CD14-positive monocyte (primary cell): ENCODE measurements around the gene USP34. TPM values are rescaled to one million over a fixed set of nuclear protein-coding genes. Genes with fewer than 3 reads are reported as not detected.

ENCODE experiments used
- DNase-seq, 3 donors: peaks; one replicate each; pipeline ENCODE4 v3.0.0-alpha.2; 2011 to 2022
- H2AFZ ChIP-seq: 2 replicates; pipeline ENCODE4 v1.6.0; 2012; ENCODE audit warnings: mild to moderate bottlenecking, low read depth, low read length, inconsistent platforms; ENCODE audit not compliant: insufficient read depth, poor library complexity, severe bottlenecking
- H3K27ac ChIP-seq, 2 donors: 1 replicate in 1 of 2; 2 replicates in 1 of 2; pipeline ENCODE4 v1.5.1; 2012 to 2013; ENCODE audit warnings: low read length in 2 of 2, control low read depth in 1 of 2, inconsistent platforms in 1 of 2, low read depth in 1 of 2, mild to moderate bottlenecking in 1 of 2
- H3K27me3 ChIP-seq, 2 donors: one replicate each; pipeline versions ENCODE4 v1.6.0 to v1.6.1; 2011 to 2013; ENCODE audit warnings: low read length in 2 of 2; ENCODE audit not compliant: control insufficient read depth in 2 of 2, insufficient read depth in 2 of 2
- H3K36me3 ChIP-seq, 2 donors: replicated peaks in 1 of 2; 1 replicate in 1 of 2; 2 replicates in 1 of 2; pipeline versions ENCODE4 v1.5.1 to v1.6.1; 2012 to 2013; ENCODE audit warnings: low read length in 2 of 2, control low read depth in 1 of 2, inconsistent platforms in 1 of 2, mild to moderate bottlenecking in 1 of 2; ENCODE audit not compliant: insufficient read depth in 2 of 2, control insufficient read depth in 1 of 2
- H3K4me1 ChIP-seq, 2 donors: 1 replicate in 1 of 2; 2 replicates in 1 of 2; pipeline versions ENCODE4 v1.5.1 to v1.6.1; 2012 to 2013; ENCODE audit warnings: low read length in 2 of 2, control low read depth in 1 of 2, inconsistent platforms in 1 of 2, mild to moderate bottlenecking in 1 of 2, moderate library complexity in 1 of 2; ENCODE audit not compliant: insufficient read depth in 2 of 2, control insufficient read depth in 1 of 2
- H3K4me2 ChIP-seq: replicated peaks from 2 replicates; pipeline ENCODE3; 2012; ENCODE audit warnings: low read length, moderate library complexity, mild to moderate bottlenecking; ENCODE audit not compliant: poor library complexity, severe bottlenecking; ENCODE audit errors: extremely low read depth
- H3K4me3 ChIP-seq, 3 experiments: fragments of 200-600 bp in 1 of 3; sonication (generic) in 1 of 3; replicated peaks in 1 of 3; 1 replicate in 2 of 3; 2 replicates in 1 of 3; pipeline ENCODE4 v1.5.1; 2011 to 2013; ENCODE audit warnings: low read length in 3 of 3, mild to moderate bottlenecking in 3 of 3, control low read depth in 2 of 3, low read depth in 2 of 3, inconsistent platforms in 1 of 3, moderate library complexity in 1 of 3
- H3K79me2 ChIP-seq: 2 replicates; pipeline ENCODE4 v1.6.0; 2012; ENCODE audit warnings: mild to moderate bottlenecking, control low read depth, inconsistent platforms, low read length, moderate library complexity; ENCODE audit not compliant: insufficient read depth
- H3K9ac ChIP-seq: 2 replicates; pipeline ENCODE4 v1.6.0; 2017; ENCODE audit warnings: low read length, mild to moderate bottlenecking; ENCODE audit not compliant: insufficient read depth, poor library complexity, severe bottlenecking
- H3K9me3 ChIP-seq, 2 donors: replicated peaks in 1 of 2; 1 replicate in 1 of 2; 2 replicates in 1 of 2; pipeline versions ENCODE4 v1.5.1 to v1.6.1; 2012 to 2013; ENCODE audit warnings: low read length in 2 of 2, control low read depth in 1 of 2; ENCODE audit not compliant: control insufficient read depth in 1 of 2, insufficient read depth in 1 of 2
- H4K20me1 ChIP-seq: 2 replicates; pipeline ENCODE4 v1.6.0; 2012; ENCODE audit warnings: mild to moderate bottlenecking, low read length, control low read depth, moderate library complexity; ENCODE audit not compliant: insufficient read depth
- H3K27ac Mint-ChIP-seq, 7 donors: one replicate each; pipeline ENCODE4 v1.8.0; 2020; ENCODE audit warnings: mild to moderate bottlenecking in 7 of 7, mixed read lengths in 7 of 7, moderate library complexity in 6 of 7, inconsistent platforms in 2 of 7
- H3K27me3 Mint-ChIP-seq, 3 donors: one replicate each; pipeline ENCODE4 v1.8.0; 2021 to 2022; ENCODE audit warnings: low read depth in 3 of 3, mild to moderate bottlenecking in 3 of 3, mixed read lengths in 3 of 3, moderate library complexity in 3 of 3, inconsistent platforms in 1 of 3
- H3K36me3 Mint-ChIP-seq, 2 donors: one replicate each; pipeline ENCODE4 v1.8.0; 2020; ENCODE audit warnings: mixed read lengths in 2 of 2, inconsistent platforms in 1 of 2, mild to moderate bottlenecking in 1 of 2
- H3K4me1 Mint-ChIP-seq: one replicate; pipeline ENCODE4 v1.8.0; 2020; ENCODE audit warnings: mild to moderate bottlenecking, mixed read lengths
- H3K4me3 Mint-ChIP-seq, 2 donors: one replicate each; pipeline ENCODE4 v1.8.0; 2020; ENCODE audit warnings: mild to moderate bottlenecking in 2 of 2, mixed read lengths in 2 of 2, moderate library complexity in 1 of 2
- H3K9me3 Mint-ChIP-seq, 7 donors: one replicate each; pipeline ENCODE4 v1.8.0; 2020 to 2022; ENCODE audit warnings: mixed read lengths in 7 of 7, mild to moderate bottlenecking in 6 of 7, moderate library complexity in 6 of 7, inconsistent platforms in 2 of 7
- CTCF ChIP-seq: fragments of 200-600 bp; IDR thresholded peaks from one replicate; pipeline ENCODE4 v1.8.0; 2022; ENCODE audit warnings: antibody characterized with exemption, mild to moderate bottlenecking
- WGBS: methylation state at CpG from one replicate; pipeline ENCODE4 v1.1.5; 2013; ENCODE audit warnings: missing lambda C conversion rate; ENCODE audit not compliant: insufficient coverage; 5-methylcytosine and 5-hydroxymethylcytosine counted together
- intact Hi-C, 2 donors: fragments of 100-400 bp; cut with micrococcal nuclease; formaldehyde crosslinking; loops; one replicate each; pipeline versions ENCODE4 v1.15.0 to v1.15.1; 2023
- polyA plus RNA-seq, 3 donors: library from polyadenylated mRNA; depleted of rRNA in 1 of 3; unstranded in 2 of 3; stranded (reverse) in 1 of 3; fragments of 300-500 nt in 2 of 3; fragments of >200 nt in 1 of 3; fragmentation: Illumina TruSeq in 2 of 3; gene quantifications; 1 replicate in 2 of 3; 2 replicates in 1 of 3; pipeline ENCODE4 v1.2.3, GENCODE V29; 2012 to 2021

Gene USP34
- polyA plus RNA-seq, 3 donors, result 2.8 to 47.2 (median 5.9) TPM

GRCh38 chr2:61465045-61465444 lies 5.8 kb downstream of the USP34 start:
- H3K4me3 ChIP-seq, result no peak overlapping the region
- H3K9ac ChIP-seq, result no peak overlapping the region
- H3K4me2 ChIP-seq, result no peak overlapping the region
- Mint-ChIP-seq H3K4me1 (peaks cover 30% of the 10 kb centered on the region), H3K27me3 (peaks cover 0 to 2% (median 0%) of the 10 kb centered on the region in 3 donors), H3K4me3 (no peak overlapping the region), H3K27ac (no peak overlapping the region), H3K9me3 (peaks cover 0 to 2% (median 0%) of the 10 kb centered on the region in 7 donors), H3K36me3 (peaks cover 2 to 23% of the 10 kb centered on the region in 2 donors)
- DNase-seq, result no peak
- intact Hi-C loops, result no loop called here
- H3K36me3 ChIP-seq, result peaks cover 3 to 6% of the 10 kb centered on the region in 2 donors
- no peaks in the 10 kb centered on the region for H3K27me3 ChIP-seq
- H3K9me3 ChIP-seq, result no peaks in the 10 kb centered on the region
- no peak for TF ChIP-seq CTCF
- peaks cover 12 to 19% of the 10 kb centered on the region in 2 donors for H3K4me1 ChIP-seq
- H2AFZ ChIP-seq, result no peak overlapping the region
- WGBS, result 100% methylated on average over 2 of the region's 3 CpGs
- H3K27ac ChIP-seq, result no peak overlapping the region
- H4K20me1 ChIP-seq, result peaks cover 77% of the 10 kb centered on the region
- H3K79me2 ChIP-seq, result peaks cover 100% of the 10 kb centered on the region

- WGBS, result 83% methylated on average over 1 of the region's 7 CpGs
- Histone ChIP-seq H3K27ac (no peak overlapping the region), H3K9me3 (no peaks in the 10 kb centered on the region), H3K27me3 (no peaks in the 10 kb centered on the region), H3K4me1 (peaks cover 5 to 8% of the 10 kb centered on the region in 2 donors), H3K4me2 (no peak overlapping the region), H3K9ac (no peak overlapping the region), H4K20me1 (peaks cover 88% of the 10 kb centered on the region), H3K79me2 (peaks cover 100% of the 10 kb centered on the region), H3K4me3 (no peak overlapping the region), H2AFZ (no peak overlapping the region), H3K36me3 (peaks cover 3 to 9% of the 10 kb centered on the region in 2 donors)
- peaks cover 2 to 23% of the 10 kb centered on the region in 2 donors for H3K36me3 Mint-ChIP-seq
- no peak for DNase-seq
- intact Hi-C loops, result no loop called here
- peaks cover 0 to 2% (median 0%) of the 10 kb centered on the region in 7 donors for H3K9me3 Mint-ChIP-seq
- H3K4me3 Mint-ChIP-seq, result no peak overlapping the region
- H3K27ac Mint-ChIP-seq, result peak overlapping the region in 2 of 7 donors; percentile 37 to 66
- TF ChIP-seq CTCF, result no peak
- peaks cover 0 to 2% (median 0%) of the 10 kb centered on the region in 3 donors for H3K27me3 Mint-ChIP-seq
- peaks cover 27% of the 10 kb centered on the region for H3K4me1 Mint-ChIP-seq
Measured at GRCh38 chr2:61463769-61464475, 7.0 kb downstream of the USP34 start.
